Activated naive CD8-positive, alpha-beta T cell treated with anti-CD3 and anti-CD28 coated beads for 36 hours (primary cell): ENCODE measurements around the gene NXNL1. TPM values are rescaled to one million over a fixed set of nuclear protein-coding genes. Genes with fewer than 3 reads are reported as not detected.
"Not testable (repeated sequence)": the region's sequence is repeated elsewhere in the genome, so short reads cannot be mapped to it uniquely, and the experiment has no call there.

ENCODE experiments used
- DNase-seq: peaks from one replicate; pipeline ENCODE4 v3.0.0; 2021
- H3K27ac Mint-ChIP-seq: one replicate; pipeline ENCODE4 v1.8.0; 2022; ENCODE audit warnings: mild to moderate bottlenecking, moderate library complexity, mixed read lengths
- H3K27me3 Mint-ChIP-seq: one replicate; pipeline ENCODE4 v1.8.0; 2022; ENCODE audit warnings: mild to moderate bottlenecking, mixed read lengths
- H3K36me3 Mint-ChIP-seq: one replicate; pipeline ENCODE4 v1.8.0; 2021; ENCODE audit warnings: mild to moderate bottlenecking, mixed read lengths
- H3K4me1 Mint-ChIP-seq: one replicate; pipeline ENCODE4 v1.8.0; 2021; ENCODE audit warnings: mixed read lengths
- H3K4me3 Mint-ChIP-seq: one replicate; pipeline ENCODE4 v1.8.0; 2022; ENCODE audit warnings: mild to moderate bottlenecking, moderate library complexity, mixed read lengths
- H3K9me3 Mint-ChIP-seq: one replicate; pipeline ENCODE4 v1.8.0; 2022; ENCODE audit warnings: mixed read lengths
- total RNA-seq, 2 experiments: library from RNA; stranded (reverse); gene quantifications; one replicate each; pipeline ENCODE4 v1.2.3, GENCODE V29; 2021

The NXNL1 gene
- total RNA-seq, 2 experiments from 2014 or later, result not detected

DNA sequence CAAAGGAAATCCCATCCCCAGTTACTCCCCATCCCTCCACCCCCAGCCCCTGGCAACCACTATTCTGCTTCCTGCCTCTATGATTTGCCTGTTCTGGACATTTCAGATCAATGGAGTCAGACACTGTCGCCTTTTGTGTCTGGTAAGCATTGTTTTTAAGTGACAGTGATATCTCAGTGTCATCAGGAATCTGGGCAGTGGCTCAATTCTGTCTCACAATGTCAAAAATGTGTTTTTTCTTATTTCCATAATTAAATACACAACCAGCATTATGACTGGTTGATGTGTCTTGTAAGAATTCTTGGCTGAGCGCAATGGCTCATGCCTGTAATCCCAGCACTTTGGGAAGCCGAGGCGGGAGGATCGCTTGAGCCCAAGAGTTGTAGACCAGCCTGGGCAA lies 30.6 kb upstream of the NXNL1 start:
- Mint-ChIP-seq H3K27me3 (no peaks in the 10 kb centered on the region), H3K4me3 (no peak overlapping the region), H3K9me3 (no peaks in the 10 kb centered on the region), H3K27ac (no peak overlapping the region), H3K4me1 (peaks cover 31% of the 10 kb centered on the region), H3K36me3 (peaks cover 4% of the 10 kb centered on the region)
- no peak for DNase-seq

DNA sequence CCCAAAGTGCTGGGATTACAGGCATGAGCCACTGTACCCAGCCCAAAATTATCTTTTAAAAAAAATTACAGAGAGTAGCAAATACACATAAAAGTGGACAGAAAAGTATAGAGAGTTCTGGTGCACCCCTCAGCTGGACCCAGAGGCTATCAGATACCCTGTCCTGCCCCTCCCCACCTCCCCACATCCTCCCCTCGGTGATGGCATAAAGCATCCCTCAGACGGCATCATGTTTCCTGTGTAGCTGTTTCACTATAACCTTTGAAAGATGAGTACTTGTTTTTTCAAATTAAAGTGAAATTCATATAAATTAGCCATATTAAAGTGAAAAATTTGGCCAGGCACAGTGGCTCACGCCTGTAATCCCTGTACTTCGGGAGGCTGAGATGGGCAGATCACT lies 29.7 kb upstream of the NXNL1 start:
- H3K27me3 Mint-ChIP-seq, result no peaks in the 10 kb centered on the region
- H3K4me3 Mint-ChIP-seq, result no peak overlapping the region
- H3K36me3 Mint-ChIP-seq, result peaks cover 4% of the 10 kb centered on the region
- H3K27ac Mint-ChIP-seq, result no peak overlapping the region
- DNase-seq, result no peak
- no peaks in the 10 kb centered on the region for H3K9me3 Mint-ChIP-seq
- peaks cover 29% of the 10 kb centered on the region for H3K4me1 Mint-ChIP-seq

GRCh38 chr19:17489392-17490030 lies 28.8 kb upstream of the NXNL1 start:
- no peak for DNase-seq
- no peak overlapping the region for H3K27ac Mint-ChIP-seq
- peak overlapping the region; percentile 7 for H3K4me3 Mint-ChIP-seq
- H3K4me1 Mint-ChIP-seq, result peaks cover 29% of the 10 kb centered on the region
- no peaks in the 10 kb centered on the region for H3K9me3 Mint-ChIP-seq
- H3K27me3 Mint-ChIP-seq, result no peaks in the 10 kb centered on the region
- peaks cover 4% of the 10 kb centered on the region for H3K36me3 Mint-ChIP-seq

GRCh38 chr19:17488593-17489391 lies 28.1 kb upstream of the NXNL1 start:
- Mint-ChIP-seq H3K4me3 (peak overlapping the region; percentile 75), H3K27me3 (no peaks in the 10 kb centered on the region), H3K36me3 (peaks cover 4% of the 10 kb centered on the region), H3K27ac (peak overlapping the region; percentile 83), H3K9me3 (no peaks in the 10 kb centered on the region), H3K4me1 (peaks cover 29% of the 10 kb centered on the region)
- peak; percentile 75 for DNase-seq

- peak overlapping the region; percentile 45 for H3K27ac Mint-ChIP-seq
- no peaks in the 10 kb centered on the region for H3K9me3 Mint-ChIP-seq
- no peaks in the 10 kb centered on the region for H3K27me3 Mint-ChIP-seq
- peaks cover 29% of the 10 kb centered on the region for H3K4me1 Mint-ChIP-seq
- H3K36me3 Mint-ChIP-seq, result peaks cover 4% of the 10 kb centered on the region
- no peak for DNase-seq
- peak overlapping the region; percentile 75 for H3K4me3 Mint-ChIP-seq
These were observed 26.8 kb upstream of the NXNL1 start for GRCh38 chr19:17487284-17488121.

GRCh38 chr19:17486545-17487240 lies 26.0 kb upstream of the NXNL1 start:
- H3K27me3 Mint-ChIP-seq, result no peaks in the 10 kb centered on the region
- H3K36me3 Mint-ChIP-seq, result peaks cover 4% of the 10 kb centered on the region
- H3K9me3 Mint-ChIP-seq, result no peaks in the 10 kb centered on the region
- no peak for DNase-seq
- H3K4me1 Mint-ChIP-seq, result peaks cover 29% of the 10 kb centered on the region
- no peak overlapping the region for H3K27ac Mint-ChIP-seq
- no peak overlapping the region for H3K4me3 Mint-ChIP-seq

- Mint-ChIP-seq H3K36me3 (peaks cover 4% of the 10 kb centered on the region), H3K27me3 (no peaks in the 10 kb centered on the region), H3K9me3 (no peaks in the 10 kb centered on the region), H3K27ac (no peak overlapping the region), H3K4me1 (peaks cover 17% of the 10 kb centered on the region), H3K4me3 (no peak overlapping the region)
- DNase-seq, result no peak
These were observed 23.9 kb upstream of the NXNL1 start for GRCh38 chr19:17484520-17485185.

DNA sequence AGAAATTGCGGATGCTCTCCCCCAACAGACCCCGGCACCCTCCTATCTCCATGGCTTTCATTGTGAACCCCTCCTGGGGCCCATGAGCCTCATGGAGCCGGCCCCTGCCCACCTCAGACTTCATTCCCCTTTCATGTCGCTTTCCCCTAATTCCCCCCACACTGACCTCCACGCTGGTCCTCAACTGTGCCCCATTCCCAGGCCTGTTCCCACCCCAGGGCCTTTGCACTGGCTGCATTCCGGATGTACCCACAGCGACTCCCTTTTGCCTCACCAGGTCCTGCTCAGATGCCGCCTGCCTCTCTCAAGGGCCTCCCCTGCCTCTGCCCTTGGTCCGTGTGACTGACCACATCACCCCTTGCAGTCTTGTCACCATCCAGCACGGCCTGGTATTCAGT lies 22.9 kb upstream of the NXNL1 start:
- Mint-ChIP-seq H3K36me3 (no peaks in the 10 kb centered on the region), H3K27me3 (no peaks in the 10 kb centered on the region), H3K9me3 (no peaks in the 10 kb centered on the region), H3K4me1 (peaks cover 8% of the 10 kb centered on the region), H3K4me3 (no peak overlapping the region), H3K27ac (no peak overlapping the region)
- DNase-seq, result no peak

- Mint-ChIP-seq H3K9me3 (no peaks in the 10 kb centered on the region), H3K4me1 (peaks cover 3% of the 10 kb centered on the region), H3K4me3 (no peak overlapping the region), H3K27me3 (no peaks in the 10 kb centered on the region), H3K27ac (no peak overlapping the region), H3K36me3 (no peaks in the 10 kb centered on the region)
- no peak for DNase-seq
These were observed 22.3 kb upstream of the NXNL1 start for GRCh38 chr19:17482877-17483604.

DNA sequence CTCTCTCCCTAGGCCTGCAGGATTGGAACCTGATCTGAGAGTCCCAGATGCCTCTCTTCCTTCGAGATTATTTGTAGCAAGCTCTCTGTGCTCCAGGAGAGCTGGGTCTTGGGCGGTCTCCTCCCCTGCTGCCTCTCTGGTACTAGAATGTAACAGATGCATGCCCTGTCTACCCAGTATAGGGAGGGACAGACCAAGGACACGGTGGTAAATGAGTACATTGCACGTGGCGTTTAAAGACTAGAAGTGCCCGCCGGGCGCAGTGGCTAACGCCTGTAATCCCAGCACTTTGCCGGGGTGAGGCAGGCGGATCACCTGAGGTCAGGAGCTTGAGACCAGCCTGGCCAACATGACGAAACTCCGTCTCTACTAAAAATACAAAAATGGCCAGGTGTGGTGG lies 21.3 kb upstream of the NXNL1 start:
- Mint-ChIP-seq H3K4me1 (no peaks in the 10 kb centered on the region), H3K27ac (no peak overlapping the region), H3K4me3 (no peak overlapping the region), H3K27me3 (no peaks in the 10 kb centered on the region), H3K36me3 (no peaks in the 10 kb centered on the region), H3K9me3 (no peaks in the 10 kb centered on the region)
- DNase-seq, result no peak

DNA sequence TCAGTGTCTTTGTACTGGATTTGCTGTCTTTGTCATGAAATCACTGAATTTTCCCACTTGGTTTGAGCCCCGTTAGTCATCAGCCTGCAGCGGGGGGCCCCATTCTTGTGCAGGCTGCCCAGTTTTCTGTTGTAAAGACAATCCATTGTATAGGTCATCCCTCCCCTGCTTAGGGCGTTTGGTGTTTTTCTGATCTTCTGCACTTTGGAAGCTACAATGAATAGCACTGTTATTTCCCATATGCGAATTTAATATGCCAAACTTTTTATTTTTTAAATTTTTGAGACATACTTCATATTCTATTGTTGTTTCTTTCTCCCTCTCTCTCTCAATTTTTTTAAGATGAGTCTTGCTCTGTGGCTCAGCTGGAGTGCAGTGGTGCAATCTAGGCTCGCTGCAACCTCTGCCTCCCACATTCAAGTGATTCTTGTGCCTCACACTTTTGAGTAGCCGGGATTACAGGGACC lies 18.6 kb upstream of the NXNL1 start:
- Mint-ChIP-seq H3K27me3 (no peaks in the 10 kb centered on the region), H3K36me3 (no peaks in the 10 kb centered on the region), H3K27ac (no peak overlapping the region), H3K9me3 (no peaks in the 10 kb centered on the region), H3K4me1 (no peaks in the 10 kb centered on the region), H3K4me3 (no peak overlapping the region)
- DNase-seq, result no peak

DNA sequence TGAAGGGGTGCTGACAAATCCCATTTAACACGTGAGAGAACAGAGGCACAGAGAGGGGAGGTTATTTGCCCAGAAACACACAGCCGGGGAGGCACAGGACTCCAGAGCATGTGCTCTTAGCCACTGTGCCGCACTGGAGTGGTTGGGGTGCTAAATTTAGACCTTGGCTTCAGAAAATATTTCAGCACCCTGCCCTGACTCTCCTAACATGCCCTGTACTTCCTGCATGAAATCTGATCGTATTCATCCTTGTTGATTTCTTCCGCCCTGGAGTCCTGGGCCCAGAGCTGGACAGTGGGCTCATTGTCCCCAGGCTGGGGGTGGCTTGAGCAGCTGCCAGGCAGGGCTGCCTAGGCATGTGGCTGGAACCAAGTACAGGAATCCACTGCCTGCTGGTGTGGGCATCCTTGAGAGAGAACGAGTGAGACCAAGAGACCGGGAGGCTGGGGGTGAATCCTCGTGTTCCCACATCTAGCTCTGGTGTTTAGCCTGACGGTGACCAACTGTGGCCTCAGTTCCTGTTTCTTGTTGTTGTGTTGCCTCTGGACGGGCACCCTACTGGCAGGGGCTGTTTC lies 14.9 kb upstream of the NXNL1 start:
- no peaks in the 10 kb centered on the region for H3K9me3 Mint-ChIP-seq
- H3K27me3 Mint-ChIP-seq, result no peaks in the 10 kb centered on the region
- H3K27ac Mint-ChIP-seq, result no peak overlapping the region
- H3K4me1 Mint-ChIP-seq, result peaks cover 17% of the 10 kb centered on the region
- H3K4me3 Mint-ChIP-seq, result no peak overlapping the region
- no peak for DNase-seq
- H3K36me3 Mint-ChIP-seq, result no peaks in the 10 kb centered on the region

- peaks cover 17% of the 10 kb centered on the region for H3K4me1 Mint-ChIP-seq
- not testable (repeated sequence) for H3K9me3 Mint-ChIP-seq, H3K36me3 Mint-ChIP-seq, H3K27me3 Mint-ChIP-seq, DNase-seq, H3K4me3 Mint-ChIP-seq, H3K27ac Mint-ChIP-seq
These were observed 14.3 kb upstream of the NXNL1 start for GRCh38 chr19:17475011-17475540.
